Measurements from ENCODE around the gene KRT83.

The KRT83 gene

DNA sequence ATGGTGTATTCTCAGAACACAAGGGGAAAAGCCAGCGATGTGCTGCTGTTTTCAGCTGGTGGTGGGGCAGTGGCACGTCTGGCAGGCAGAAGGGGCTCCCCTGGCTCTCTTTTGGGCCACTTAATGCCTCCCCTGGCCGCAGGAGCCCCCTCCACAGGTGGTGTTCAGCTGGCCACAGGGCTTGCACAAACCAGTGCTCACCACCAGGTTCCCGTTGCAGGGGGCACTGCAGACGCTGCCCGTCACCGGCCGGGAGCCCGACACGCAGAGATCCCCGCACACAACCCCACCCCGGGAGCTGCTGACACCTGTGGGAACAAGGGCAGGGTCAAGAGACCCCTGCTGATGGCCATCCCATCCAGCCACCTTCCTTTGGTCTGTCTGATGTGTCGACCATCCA is 6.7 kb downstream of the KRT83 start:
- TF ChIP-seq, protein P1, sequence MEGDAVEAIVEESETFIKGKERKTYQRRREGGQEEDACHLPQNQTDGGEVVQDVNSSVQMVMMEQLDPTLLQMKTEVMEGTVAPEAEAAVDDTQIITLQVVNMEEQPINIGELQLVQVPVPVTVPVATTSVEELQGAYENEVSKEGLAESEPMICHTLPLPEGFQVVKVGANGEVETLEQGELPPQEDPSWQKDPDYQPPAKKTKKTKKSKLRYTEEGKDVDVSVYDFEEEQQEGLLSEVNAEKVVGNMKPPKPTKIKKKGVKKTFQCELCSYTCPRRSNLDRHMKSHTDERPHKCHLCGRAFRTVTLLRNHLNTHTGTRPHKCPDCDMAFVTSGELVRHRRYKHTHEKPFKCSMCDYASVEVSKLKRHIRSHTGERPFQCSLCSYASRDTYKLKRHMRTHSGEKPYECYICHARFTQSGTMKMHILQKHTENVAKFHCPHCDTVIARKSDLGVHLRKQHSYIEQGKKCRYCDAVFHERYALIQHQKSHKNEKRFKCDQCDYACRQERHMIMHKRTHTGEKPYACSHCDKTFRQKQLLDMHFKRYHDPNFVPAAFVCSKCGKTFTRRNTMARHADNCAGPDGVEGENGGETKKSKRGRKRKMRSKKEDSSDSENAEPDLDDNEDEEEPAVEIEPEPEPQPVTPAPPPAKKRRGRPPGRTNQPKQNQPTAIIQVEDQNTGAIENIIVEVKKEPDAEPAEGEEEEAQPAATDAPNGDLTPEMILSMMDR (IDR thresholded peaks at IDR 0.05; ENCODE audit: insufficient read depth, low read depth, low read length, missing control alignments): no peak
- H3K4me3 ChIP-seq (ENCODE audit: low read depth, low read length): no peak overlapping the region
- no peak for DNase-seq (ENCODE audit: low read depth)

DNA sequence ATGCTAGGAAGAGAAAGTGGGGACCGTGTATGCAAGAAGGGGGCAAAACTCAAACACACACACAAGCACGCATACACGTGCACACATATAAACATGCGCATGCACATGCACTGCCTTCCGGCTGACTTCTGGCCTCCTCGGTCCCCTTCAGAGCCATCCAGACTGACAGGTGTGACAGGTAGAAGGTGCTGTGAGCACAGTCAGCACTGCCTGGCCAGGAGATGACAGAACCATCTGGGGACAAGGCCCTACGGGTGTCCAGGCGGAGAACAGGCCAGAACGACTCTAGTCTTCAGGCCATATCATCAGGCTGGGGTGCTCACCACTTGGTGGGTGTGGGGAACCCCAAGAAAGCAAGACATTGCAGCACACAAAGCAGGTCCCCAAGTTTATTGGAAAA is 7.3 kb downstream of the KRT83 start:
- TF ChIP-seq, protein P1 (IDR thresholded peaks at IDR 0.05; ENCODE audit: insufficient read depth, low read depth, low read length, missing control alignments): no peak
- no peak for DNase-seq (ENCODE audit: low read depth)
- H3K4me3 ChIP-seq (ENCODE audit: low read depth, low read length): no peak overlapping the region

DNA sequence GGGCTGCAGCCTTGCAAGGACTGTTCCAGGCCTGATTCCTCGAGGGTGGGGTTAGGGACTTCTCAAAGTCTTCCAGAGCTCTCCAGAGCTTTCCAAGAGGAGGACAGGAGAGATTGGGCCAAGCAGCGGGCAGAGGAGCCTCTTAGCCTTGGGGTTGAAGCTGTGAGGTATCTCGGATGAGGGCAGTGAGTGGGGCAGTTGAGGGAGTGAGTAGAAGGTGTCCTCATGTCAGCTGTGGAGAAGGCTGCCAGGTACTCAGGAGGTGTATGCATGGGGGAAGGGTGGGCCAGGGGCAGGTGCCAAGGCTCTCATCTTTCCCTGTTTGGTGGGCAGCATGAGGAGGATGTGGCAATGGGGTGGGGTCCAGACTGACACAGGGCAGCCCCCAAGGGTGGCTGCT is 7.7 kb downstream of the KRT83 start:
- no peak overlapping the region for H3K4me3 ChIP-seq (ENCODE audit: low read depth, low read length)

DNA sequence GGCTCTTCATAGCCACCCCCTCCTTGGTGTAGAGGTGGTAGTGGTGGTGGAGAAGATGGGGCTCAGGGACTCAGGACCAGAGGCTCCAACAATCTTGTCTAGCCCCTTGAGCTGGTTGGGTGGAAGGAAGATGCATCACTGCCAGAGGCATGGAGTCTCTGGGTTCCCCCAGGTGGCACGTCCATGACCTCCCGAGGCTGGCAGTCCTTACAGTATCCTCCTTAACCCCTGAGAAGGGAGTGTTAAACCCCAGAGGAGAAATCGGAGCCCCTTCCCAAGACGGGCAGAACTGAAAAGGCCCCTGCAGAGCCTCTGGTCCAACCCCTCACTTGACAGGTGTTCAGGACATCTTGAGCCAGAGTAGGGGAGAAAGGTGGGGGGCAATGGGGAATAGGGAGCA is 9.1 kb downstream of the KRT83 start:
- H3K4me3 ChIP-seq (ENCODE audit: low read depth, low read length): no peak overlapping the region
- no peak for DNase-seq (ENCODE audit: low read depth)
- TF ChIP-seq, protein P1 (IDR thresholded peaks at IDR 0.05; ENCODE audit: insufficient read depth, low read depth, low read length, missing control alignments): no peak

More for the DNA sequence above, 7.7 kb downstream of the KRT83 start:
- no peak for DNase-seq (ENCODE audit: low read depth)
- TF ChIP-seq, protein P1 (IDR thresholded peaks at IDR 0.05; ENCODE audit: insufficient read depth, low read depth, low read length, missing control alignments): no peak

DNA sequence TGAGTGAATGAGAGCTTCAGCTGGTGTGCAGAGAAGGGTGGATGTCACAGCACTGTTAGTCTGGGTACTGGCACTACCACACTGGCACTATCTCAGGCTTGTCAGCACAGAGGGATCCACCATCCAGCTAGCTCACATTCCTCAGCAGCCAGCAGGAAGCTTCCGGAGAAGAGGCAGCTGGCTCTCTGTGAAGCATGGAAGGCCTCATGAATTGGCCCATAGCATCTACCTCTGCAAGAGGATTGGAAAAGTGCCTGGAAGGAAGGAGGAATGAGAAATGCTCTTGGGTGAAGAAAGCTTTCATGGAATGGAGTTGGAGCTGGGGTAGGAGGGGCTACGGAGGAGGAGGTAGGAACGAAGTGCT is 9.9 kb downstream of the KRT83 start:
- no peak overlapping the region for H3K4me3 ChIP-seq (ENCODE audit: low read depth, low read length)
- TF ChIP-seq, protein P1 (IDR thresholded peaks at IDR 0.05; ENCODE audit: insufficient read depth, low read depth, low read length, missing control alignments): no peak
- no peak for DNase-seq (ENCODE audit: low read depth)

DNA sequence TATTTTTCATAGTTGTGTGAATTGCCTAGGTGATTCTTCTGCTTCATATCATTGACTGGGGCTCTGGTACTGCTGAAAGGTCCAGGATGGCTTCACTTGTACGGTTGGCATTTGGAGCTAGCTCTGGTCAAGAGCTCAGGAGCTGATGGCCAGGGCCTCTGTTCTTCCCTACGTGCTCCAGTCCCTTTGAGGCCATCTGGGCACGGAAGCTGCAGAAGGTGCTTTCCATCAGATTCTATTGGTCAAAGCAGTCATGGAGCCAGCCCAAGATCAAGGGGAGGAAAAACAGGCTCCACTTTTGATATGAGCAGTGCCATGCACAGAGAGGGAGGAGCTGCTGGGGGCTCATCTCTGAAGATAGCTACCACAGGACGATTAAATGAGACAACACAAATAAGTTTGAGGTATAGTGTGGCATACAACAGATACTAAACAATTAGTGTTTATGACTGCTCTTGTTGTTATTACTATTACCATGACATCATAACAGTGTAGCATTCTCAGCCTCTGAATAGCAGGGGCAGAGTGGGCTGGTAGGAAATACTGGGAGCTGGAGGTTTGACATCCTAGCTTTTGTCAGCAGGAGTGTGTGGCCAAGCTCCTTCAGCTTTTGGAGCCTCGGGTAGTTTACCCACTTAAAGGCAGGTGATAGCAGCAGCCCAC is 10.4 kb downstream of the KRT83 start:
- no peak for DNase-seq (ENCODE audit: low read depth)
- no peak overlapping the region for H3K4me3 ChIP-seq (ENCODE audit: low read depth, low read length)
- TF ChIP-seq, protein P1 (IDR thresholded peaks at IDR 0.05; ENCODE audit: insufficient read depth, low read depth, low read length, missing control alignments): no peak

DNA sequence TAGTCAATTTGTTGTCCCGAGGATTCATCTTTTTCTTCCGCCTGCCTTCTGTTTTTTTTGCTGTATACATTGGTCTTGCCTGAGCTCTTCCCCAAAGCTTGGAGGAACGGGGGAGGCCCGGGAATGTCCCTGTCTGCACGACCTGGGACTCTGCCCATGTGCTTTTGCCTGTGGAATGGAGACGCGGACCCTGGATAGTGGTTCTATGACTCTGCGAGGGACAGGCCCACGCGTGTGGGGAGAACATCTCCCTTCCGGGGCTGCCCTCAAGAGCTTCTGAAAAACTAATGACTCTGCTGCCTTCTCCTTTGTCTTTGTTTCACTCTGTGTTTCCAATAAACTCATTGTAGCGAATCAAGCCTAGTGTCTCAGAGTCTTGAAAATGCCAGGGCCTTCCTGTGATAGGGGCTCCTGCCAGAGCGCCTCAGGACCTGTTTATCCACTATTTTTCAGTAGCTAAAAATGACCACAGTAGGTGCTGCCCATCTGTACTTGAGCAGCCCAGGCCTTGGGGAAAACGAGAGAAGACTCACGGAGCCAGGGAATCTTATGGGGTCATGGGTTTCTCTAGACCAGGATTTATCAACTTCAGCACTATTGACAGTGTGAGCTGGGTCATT is 12.3 kb downstream of the KRT83 start:
- no peak for DNase-seq (ENCODE audit: low read depth)
- H3K4me3 ChIP-seq (ENCODE audit: low read depth, low read length): no peak overlapping the region
- TF ChIP-seq, protein P1 (IDR thresholded peaks at IDR 0.05; ENCODE audit: insufficient read depth, low read depth, low read length, missing control alignments): no peak
